ENCODE data around the gene SYT14.

DNA sequence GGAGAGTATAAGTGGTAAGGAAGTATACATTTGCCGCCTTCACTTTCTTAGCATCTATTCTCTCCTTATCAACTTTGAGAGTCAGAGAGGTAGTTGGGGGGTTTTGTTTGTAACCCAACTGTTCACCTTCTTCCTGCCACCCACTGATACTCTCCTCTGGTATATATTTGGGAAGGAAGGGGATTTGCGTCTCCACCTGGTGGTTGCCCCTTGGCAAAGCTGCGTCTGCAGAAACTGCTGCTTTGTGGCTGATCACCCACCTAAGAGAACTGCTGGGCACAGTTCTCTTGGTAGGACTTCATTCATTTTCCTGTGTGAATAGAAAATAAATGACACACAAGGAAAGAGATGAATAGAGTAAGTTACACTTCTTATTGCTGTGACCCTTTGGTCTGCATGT lies 87.0 kb downstream of the SYT14 start:
- TF ChIP-seq, protein P1, sequence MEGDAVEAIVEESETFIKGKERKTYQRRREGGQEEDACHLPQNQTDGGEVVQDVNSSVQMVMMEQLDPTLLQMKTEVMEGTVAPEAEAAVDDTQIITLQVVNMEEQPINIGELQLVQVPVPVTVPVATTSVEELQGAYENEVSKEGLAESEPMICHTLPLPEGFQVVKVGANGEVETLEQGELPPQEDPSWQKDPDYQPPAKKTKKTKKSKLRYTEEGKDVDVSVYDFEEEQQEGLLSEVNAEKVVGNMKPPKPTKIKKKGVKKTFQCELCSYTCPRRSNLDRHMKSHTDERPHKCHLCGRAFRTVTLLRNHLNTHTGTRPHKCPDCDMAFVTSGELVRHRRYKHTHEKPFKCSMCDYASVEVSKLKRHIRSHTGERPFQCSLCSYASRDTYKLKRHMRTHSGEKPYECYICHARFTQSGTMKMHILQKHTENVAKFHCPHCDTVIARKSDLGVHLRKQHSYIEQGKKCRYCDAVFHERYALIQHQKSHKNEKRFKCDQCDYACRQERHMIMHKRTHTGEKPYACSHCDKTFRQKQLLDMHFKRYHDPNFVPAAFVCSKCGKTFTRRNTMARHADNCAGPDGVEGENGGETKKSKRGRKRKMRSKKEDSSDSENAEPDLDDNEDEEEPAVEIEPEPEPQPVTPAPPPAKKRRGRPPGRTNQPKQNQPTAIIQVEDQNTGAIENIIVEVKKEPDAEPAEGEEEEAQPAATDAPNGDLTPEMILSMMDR (IDR thresholded peaks at IDR 0.05; ENCODE audit: low read depth, low read length): peak; percentile 18; the same call in 1 of the 2 replicates
- TF ChIP-seq EZH2phosphoT487 (IDR thresholded peaks at IDR 0.05; ENCODE audit: low read depth): no peak
